ENCODE measurements around the gene PSG1. TPM values are rescaled to one million over a fixed set of nuclear protein-coding genes. Genes with fewer than 3 reads are reported as not detected.

The PSG1 gene
- not detected in 2 replicates for total RNA-seq (2016; rRNA removed; fragmentation: Illumina TruSeq; extraction: Trizol)
- total RNA-seq (2016; cell fraction: cytosol; rRNA removed; fragmentation: Illumina TruSeq; extraction: Trizol; ENCODE audit: low read depth): not detected in 2 replicates
- total RNA-seq (2016; cell fraction: insoluble cytoplasmic fraction; rRNA removed; fragmentation: Illumina TruSeq; extraction: Trizol): not detected in 2 replicates
- total RNA-seq (2016; cell fraction: membrane; rRNA removed; fragmentation: Illumina TruSeq; extraction: Trizol): not detected in 2 replicates
- total RNA-seq (2016; cell fraction: nucleus; rRNA removed; fragmentation: Illumina TruSeq; extraction: Trizol): not detected in 2 replicates
- not detected in 2 replicates for polyA plus RNA-seq (2011; rRNA removed)
- polyA plus RNA-seq (2011; cell fraction: cytosol; rRNA removed): not detected in 2 replicates
- polyA plus RNA-seq (2011; cell fraction: nucleus; rRNA removed): not detected in 2 replicates
- polyA plus RNA-seq (2012): not detected in 2 replicates
- not detected in 2 replicates for polyA plus RNA-seq (2016; cell fraction: cytosol; fragmentation: Illumina TruSeq; extraction: Trizol; ENCODE audit: low read depth)
- polyA plus RNA-seq (2016; cell fraction: insoluble cytoplasmic fraction; fragmentation: Illumina TruSeq; extraction: Trizol; ENCODE audit: low read depth): not detected in 2 replicates
- not detected in 2 replicates for polyA plus RNA-seq (2016; cell fraction: membrane; fragmentation: Illumina TruSeq; extraction: Trizol; ENCODE audit: low read depth)
- polyA plus RNA-seq (2016; cell fraction: nucleus; fragmentation: Illumina TruSeq; extraction: Trizol; ENCODE audit: insufficient read depth, low read depth): not detected in 2 replicates
- polyA minus RNA-seq (2011; rRNA and poly(A)+ RNA removed; ENCODE audit: low replicate concordance): not detected in 2 replicates
- polyA minus RNA-seq (2011; cell fraction: cytosol; rRNA and poly(A)+ RNA removed): not detected in 2 replicates
- not detected in 2 replicates for polyA minus RNA-seq (2011; cell fraction: nucleus; rRNA and poly(A)+ RNA removed)
- Bru-seq, nascent RNA: not detected
- percentile 8 among the genes with signal in this experiment for BruChase-seq, experiment 1, labeled RNA remaining after a 6-hour chase
- BruChase-seq, experiment 2, labeled RNA remaining after a 2-hour chase: not detected
- long read RNA-seq, experiment 1: 0 reads
- long read RNA-seq, experiment 2: 0 reads

GRCh38 chr19:42879613-42880012 is at the start of gene PSG1:
TSS of gene PSG1 (minus strand) at chr19:42879713. CDS start at chr19:42879581, 132 bp downstream.
- no peak within 1 kb of the TSS for H3K9ac ChIP-seq (ENCODE audit: insufficient read depth, low read depth, low read length)
- no peak within 1 kb of the TSS for H3K4me2 ChIP-seq (ENCODE audit: low read depth, low read length)
- intact Hi-C loops (cut with micrococcal nuclease; ENCODE audit: unreplicated experiment) (loop anchor here (10.0 kb wide), 1 partner anchor 85 kb away; no protein-coding TSS in a partner anchor), in situ Hi-C loops (cut with HindIII; ENCODE audit: extremely low pct_ligation_motif_present, low pct_unique_long_range_greater_than_20kb) (no loop called here)
- BruUV-seq (replicated peaks): no TSS peak
- H3K9me3 ChIP-seq (ENCODE audit: low read length): no peaks in the 10 kb centered on the region
- no peaks in the 10 kb centered on the region for H3K36me3 ChIP-seq (replicated peaks in 1 of 2; ENCODE audit: control insufficient read depth in 1 of 2, insufficient read depth in 2 of 2, low read length in 2 of 2)
- no peaks in the 10 kb centered on the region for H4K20me1 ChIP-seq (ENCODE audit: insufficient read depth, low read length)
- ATAC-seq: no peak
- no peak for FAIRE-seq
- H3K4me3 ChIP-seq (replicated peaks in 1 of 3; ENCODE audit: insufficient read depth in 1 of 3, low read depth in 2 of 3, low read length in 3 of 3): no peak within 1 kb of the TSS
- H3K27ac ChIP-seq (ENCODE audit: extremely low read length, insufficient read depth, low read length): no peak within 1 kb of the TSS
- no peak for TF ChIP-seq SMARCC2 (IDR thresholded peaks at IDR 0.05)
- TF ChIP-seq ZNF460 (CRISPR knock-in tag; IDR thresholded peaks at IDR 0.05; ENCODE audit: borderline replicate concordance): no peak
- no peak for TF ChIP-seq GATA4 (IDR thresholded peaks at IDR 0.05; ENCODE audit: borderline replicate concordance, low read depth)
- no peak for TF ChIP-seq MBNL3 (CRISPR knock-in tag; conservative IDR thresholded peaks at IDR 0.05)
- no peak for TF ChIP-seq SALL1 (CRISPR knock-in tag; IDR thresholded peaks at IDR 0.05)
- no peak for TF ChIP-seq GATAD1 (CRISPR knock-in tag; IDR thresholded peaks at IDR 0.05)
- TF ChIP-seq NR0B2 (CRISPR knock-in tag; IDR thresholded peaks at IDR 0.05): no peak
- no peak for TF ChIP-seq SRSF9 (IDR thresholded peaks at IDR 0.05; ENCODE audit: borderline replicate concordance, insufficient read depth, low read depth, low read length, poor library complexity, severe bottlenecking)
- TF ChIP-seq EP300 (IDR thresholded peaks at IDR 0.05; ENCODE audit: low read depth in 2 of 2, low read length in 2 of 2): no peak
- TF ChIP-seq EP300 (CRISPR knock-in tag; IDR thresholded peaks at IDR 0.05; ENCODE audit: borderline replicate concordance): no peak
- no peak for TF ChIP-seq MEIS2 (CRISPR knock-in tag; IDR thresholded peaks at IDR 0.05)
- no peak for TF ChIP-seq RXRA (CRISPR knock-in tag; IDR thresholded peaks at IDR 0.05)
- no peak for TF ChIP-seq ZNF224 (CRISPR knock-in tag; IDR thresholded peaks at IDR 0.05)
- no peak for TF ChIP-seq MIER2 (CRISPR knock-in tag; IDR thresholded peaks at IDR 0.05)
- CTCF ChIA-PET (ENCODE audit: low intra/inter-chr PET ratio, low total read pairs): no interaction called here
- WGBS (ENCODE audit: low lambda C conversion rate): 0% methylated on average over 2 of the region's 2 CpGs
- POLR2A ChIA-PET: no interaction called here
- H3K27me3 ChIP-seq (ENCODE audit: control insufficient read depth in 1 of 2, insufficient read depth in 2 of 2, low read length in 2 of 2): no peaks in the 10 kb centered on the region
- no peak for DNase-seq (ENCODE audit: low spot score)
- H3K79me2 ChIP-seq (ENCODE audit: insufficient read depth, low read length): no peaks in the 10 kb centered on the region
- no peak within 1 kb of the TSS for H2AFZ ChIP-seq (ENCODE audit: low read length)
- no peaks in the 10 kb centered on the region for H3K4me1 ChIP-seq (ENCODE audit: insufficient read depth, low read length)
